Erythroblast (primary cell): ENCODE measurements around the gene C1QTNF8.

Source experiments
- DNase-seq, 2 experiments: peaks; one replicate each; lab custom pipeline; 2025; lab: John Stamatoyannopoulos, UW
- GATA1 ChIP-seq: IDR thresholded peaks from 2 replicates; pipeline ENCODE4 v1.6.1; 2011; ENCODE audit warnings: low read depth, mild to moderate bottlenecking, control low read depth, low read length, moderate library complexity
- POLR2A ChIP-seq: IDR thresholded peaks from 2 replicates; pipeline ENCODE4 v1.6.1; 2011; ENCODE audit warnings: mild to moderate bottlenecking, low read length

The C1QTNF8 gene

DNA sequence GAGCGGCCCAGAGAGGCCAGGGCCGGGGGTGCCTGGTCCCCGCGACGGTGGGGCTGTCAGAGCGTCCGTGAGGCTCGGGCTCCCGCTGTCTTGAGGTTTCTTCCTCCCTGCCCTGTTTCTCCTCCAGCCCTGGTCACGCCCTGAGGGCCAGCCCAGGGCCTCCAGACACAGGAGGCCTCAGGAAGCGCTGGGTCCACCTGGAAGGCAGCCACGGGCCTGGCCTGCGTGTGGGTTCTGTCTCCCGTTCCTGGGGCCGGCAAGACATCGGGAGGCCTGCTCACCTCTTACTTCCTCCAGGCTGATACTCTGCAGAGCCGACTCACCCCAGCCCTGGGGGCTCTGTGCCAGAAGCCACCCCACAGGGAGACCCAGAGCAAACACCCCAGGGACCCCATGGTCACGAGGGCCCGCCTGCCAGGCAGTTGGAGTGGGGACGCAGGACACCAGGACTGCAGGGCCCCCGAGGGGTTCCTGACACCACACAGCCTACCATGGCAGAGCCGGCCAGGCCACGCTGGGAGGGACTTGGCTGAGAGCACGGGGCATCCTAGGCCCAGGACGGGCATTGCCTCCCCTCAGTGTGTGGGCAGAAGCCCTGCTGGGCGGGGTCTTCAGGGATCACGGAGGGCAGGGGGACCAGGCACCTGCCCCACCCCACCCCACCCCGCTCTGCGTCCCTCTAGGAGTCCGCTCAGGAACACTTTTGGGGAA is 37.9 kb upstream of the C1QTNF8 start:
- no peak for TF ChIP-seq POLR2A
- TF ChIP-seq GATA1: no peak
- no peak for DNase-seq

DNA sequence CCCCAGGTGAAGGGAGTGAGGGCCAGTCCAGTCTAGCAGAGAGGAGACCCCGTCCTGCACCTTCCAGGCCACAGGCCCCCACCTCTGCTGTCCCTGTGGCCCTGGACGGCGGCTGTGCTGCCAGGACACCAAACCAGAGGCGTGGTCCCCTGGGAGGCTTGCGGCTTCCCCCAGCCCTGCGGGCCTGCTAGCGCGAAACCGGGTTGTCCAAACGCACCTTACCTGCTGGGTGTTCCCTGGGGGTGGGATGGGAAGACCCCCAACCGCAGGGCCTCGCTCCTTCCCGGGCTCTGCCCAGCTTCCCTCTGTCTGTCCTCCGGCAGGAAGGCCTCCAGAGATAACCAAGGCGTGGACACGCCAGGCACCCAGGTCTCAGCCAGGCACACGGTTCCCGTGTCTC is 37.2 kb upstream of the C1QTNF8 start:
- no peak for TF ChIP-seq GATA1
- no peak for TF ChIP-seq POLR2A
- DNase-seq: no peak

DNA sequence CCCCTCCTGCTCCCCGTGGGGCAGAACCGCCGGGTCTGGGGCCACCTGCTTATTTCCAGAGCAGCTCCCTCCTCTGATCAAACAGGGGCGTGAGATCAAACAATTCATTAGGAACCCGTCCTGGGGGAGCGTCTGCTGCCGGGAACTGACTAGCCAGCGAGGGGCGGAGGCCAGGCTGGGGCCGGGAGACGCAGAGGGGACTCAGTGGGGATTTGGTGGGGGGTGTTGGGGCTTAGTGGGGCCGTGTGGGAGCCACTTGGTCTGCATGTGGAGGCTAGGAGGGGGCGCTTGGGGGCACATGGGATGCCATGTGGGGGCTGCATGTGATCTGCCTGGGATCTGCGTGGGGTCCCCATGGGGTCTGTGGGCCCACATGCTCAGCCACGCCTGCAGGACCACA is 36.4 kb upstream of the C1QTNF8 start:
- no peak for TF ChIP-seq GATA1
- TF ChIP-seq POLR2A: no peak
- DNase-seq: no peak

DNA sequence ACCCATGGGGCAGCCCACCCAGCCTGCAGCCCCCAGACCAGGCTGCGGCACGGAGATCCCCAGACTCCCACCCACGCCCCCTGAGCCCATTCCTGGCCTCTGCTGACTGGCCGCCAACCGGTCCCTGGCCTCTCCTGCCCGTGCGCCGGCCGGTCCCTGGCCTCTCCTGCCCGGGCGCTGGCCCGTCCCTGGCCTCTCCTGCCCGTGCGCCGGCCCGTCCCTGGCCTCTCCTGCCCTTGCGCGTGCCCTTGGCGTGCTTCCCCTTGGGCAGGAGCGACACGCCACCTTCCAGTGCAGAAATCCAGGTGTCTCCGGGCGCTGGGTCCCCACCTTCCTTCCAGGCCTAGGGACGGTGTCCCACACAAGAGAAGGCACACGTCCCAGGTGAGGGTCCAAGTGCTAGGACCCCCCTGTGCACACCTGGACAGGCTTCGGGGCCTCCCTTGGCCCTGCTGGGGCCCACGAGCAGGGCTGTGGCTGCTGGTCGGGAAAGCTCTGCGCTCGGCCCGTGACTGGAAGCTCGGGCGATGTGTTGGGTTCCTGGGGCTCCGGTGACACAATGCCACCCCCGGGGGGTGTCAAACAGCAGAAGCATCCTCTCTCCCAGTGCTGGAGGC is 35.4 kb upstream of the C1QTNF8 start:
- DNase-seq: no peak
- TF ChIP-seq POLR2A (no peak), GATA1 (no peak)

DNA sequence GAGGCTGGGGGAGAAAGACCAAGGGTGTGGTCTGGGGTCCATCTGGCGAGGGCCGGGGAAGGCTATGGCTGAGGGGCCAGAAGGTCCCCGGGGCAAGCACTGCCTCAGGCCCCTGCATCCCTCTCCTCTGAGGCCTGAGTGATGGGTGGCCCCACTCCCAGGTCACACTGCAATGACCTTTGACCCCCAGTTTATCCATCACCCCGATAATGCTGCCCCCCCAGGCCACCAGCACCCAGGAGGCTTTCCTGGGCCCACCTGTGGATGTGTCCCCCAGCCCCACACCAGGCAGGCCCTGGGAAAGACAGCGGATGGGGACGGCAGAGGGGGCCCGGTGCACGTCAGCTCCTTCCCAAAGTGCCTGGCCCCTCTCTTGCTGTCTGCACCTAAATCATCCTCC is 34.3 kb upstream of the C1QTNF8 start:
- DNase-seq: no peak
- TF ChIP-seq POLR2A: no peak
- no peak for TF ChIP-seq GATA1

DNA sequence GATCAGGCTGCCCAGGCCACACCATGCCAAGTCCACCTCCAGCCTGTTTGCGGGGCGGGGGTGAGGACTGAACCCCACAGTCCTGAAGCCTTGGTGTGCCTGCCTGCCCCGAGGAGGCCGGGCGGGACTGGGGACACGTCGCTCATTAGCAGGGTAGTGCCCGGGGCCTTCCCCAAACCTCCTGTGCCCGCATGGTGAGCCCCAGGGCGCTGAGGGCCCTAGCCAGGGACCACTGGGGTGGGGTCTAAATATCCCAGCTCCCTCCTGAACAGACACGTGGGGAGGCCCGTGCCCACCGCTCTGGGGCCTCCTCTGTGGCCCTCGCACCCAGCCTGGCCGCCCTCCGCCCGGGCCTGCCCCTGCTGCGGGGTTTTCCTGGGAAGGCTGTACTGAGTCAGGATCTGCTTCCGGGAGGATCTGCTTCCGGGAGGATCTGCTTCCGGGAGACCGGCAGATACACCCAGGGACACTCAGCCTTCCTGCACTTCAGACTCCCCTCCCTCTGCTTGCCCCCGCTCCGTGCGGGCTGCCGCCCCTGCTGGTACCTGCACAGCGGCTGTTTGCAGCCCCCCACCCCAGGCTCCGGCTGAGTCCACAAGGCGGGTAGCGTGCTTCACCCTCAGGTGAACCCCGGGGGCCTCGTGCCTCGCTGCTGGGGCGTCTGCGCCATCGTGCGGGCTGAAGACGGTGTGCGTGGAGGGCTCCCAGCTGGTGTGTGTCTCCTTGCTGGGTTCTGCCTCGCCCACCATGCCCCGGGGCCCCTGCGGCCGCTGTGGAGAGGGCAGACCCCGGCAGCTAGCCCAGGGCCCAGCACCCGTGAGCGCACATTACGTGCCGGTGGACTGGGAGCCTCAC is 33.3 kb upstream of the C1QTNF8 start:
- TF ChIP-seq GATA1: no peak
- TF ChIP-seq POLR2A: no peak
- DNase-seq: no peak

DNA sequence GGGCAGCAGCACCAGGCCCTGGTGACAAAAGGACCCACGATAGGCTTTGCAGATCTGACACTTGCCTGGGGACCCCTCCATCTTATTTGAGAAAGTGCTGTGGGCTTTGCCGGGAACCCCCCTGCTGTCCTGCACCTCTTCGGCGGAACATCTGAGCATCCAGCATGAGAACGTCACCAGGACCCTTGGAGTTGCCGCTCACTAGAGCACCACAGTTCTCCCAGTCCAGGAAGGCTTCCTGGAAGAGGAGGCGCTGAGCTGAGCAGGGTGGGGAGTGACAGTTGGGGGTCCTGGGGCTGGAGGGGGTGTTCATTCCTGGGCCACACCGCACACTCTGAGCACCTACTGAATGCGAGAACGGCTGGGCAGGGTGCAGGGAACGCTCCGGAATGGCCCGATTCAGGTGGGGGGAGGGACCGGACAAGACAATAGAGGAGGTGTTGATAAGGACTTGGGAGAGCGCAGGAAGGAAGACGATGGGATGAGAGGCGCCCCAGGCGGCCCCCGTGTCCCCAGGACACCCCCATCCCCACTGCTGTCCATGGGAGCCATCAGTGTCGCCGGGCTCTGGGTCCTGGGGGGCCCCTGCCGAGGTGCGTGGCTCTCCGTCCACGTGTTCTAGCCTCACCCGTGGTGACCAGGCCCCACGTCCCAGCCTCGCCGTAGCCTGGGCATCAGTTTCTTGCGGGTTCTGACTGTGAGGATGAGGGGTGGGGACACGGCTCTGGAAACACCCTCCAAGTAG is 32.1 kb upstream of the C1QTNF8 start:
- no peak for TF ChIP-seq GATA1
- no peak for TF ChIP-seq POLR2A
- no peak for DNase-seq

DNA sequence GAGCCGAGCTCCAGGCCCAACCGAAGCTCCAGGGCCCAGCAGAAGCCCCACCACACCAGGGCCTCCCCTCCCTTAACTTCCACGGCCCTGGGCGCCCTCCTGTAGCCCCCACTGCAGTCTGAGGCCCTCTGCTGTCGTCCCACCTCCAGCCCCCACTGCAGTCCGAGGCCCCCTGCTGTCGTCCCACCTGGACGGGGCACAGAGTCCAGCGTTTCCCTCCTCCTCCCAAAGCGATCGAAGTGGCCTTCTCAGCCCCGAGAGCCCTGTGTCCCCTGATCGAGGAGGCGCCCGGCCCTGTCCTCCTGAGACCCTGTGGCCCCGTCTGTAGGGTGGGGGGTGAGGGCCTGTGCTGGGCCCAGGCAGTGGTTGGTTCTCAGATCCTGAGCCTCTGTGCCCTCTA is 31.1 kb upstream of the C1QTNF8 start:
- no peak for TF ChIP-seq POLR2A
- no peak for TF ChIP-seq GATA1
- DNase-seq: no peak

DNA sequence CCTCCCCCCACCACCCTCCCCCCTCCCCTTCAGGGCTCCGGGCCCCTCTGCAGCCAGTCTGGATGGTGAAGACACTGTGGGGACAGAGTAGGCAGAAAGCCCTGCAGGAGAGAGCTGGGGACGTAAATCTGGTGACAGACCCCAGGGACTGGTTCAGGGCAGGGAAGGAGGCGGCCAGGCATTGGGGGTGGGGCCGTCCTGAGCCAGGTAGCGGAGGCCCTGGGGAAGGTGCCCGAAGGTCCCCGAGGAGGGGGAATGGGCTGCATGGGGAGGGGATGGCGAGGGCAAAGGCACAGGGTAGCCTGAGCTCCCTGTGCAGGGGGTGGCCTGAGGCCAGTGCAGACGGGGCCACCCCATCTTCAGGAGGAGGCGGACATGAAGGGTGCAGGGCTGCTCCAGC is 30.5 kb upstream of the C1QTNF8 start:
- DNase-seq: no peak
- no peak for TF ChIP-seq POLR2A
- TF ChIP-seq GATA1: no peak

DNA sequence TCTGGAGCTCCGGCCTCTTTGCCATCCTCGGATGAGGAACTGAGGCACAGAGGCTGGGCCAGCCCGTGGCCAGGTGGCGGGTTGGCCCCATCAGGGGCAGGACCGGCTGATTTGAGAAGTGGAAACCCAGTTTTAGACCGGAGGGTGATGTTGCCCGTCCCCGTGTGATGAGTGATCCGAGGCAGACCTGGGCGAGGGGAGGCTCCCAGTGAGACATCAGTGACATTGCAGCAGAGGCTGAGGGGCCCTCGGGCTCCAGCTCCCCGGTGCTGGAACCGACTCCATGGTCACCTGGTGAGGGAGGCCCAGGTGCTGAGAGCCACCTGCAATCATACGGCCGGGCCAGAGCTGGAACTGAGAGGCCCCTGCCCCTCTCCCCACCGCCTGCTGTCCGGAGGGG is 30.0 kb upstream of the C1QTNF8 start:
- DNase-seq: no peak
- TF ChIP-seq POLR2A: no peak

DNA sequence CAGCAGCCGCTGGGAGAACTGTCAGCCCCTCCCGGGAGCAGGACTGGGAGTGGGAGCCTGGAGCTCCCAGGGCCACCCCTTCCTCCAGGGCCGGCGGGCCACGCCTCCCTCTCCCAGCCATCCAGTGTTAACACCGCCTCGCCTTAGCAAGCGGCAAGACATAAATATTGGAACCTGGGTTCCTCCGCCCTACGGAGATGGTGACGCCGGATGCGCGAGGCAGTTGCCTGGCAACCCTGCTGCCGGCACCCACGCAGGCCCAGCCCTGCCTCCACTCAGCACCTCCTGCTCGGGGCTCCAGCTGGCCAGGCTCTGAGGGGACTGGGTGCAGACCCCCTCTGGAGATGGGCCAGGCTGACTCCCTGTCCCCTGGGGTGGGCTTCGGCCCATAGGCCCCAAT is 29.4 kb upstream of the C1QTNF8 start:
- TF ChIP-seq GATA1 (no peak), POLR2A (no peak)
- no peak for DNase-seq

DNA sequence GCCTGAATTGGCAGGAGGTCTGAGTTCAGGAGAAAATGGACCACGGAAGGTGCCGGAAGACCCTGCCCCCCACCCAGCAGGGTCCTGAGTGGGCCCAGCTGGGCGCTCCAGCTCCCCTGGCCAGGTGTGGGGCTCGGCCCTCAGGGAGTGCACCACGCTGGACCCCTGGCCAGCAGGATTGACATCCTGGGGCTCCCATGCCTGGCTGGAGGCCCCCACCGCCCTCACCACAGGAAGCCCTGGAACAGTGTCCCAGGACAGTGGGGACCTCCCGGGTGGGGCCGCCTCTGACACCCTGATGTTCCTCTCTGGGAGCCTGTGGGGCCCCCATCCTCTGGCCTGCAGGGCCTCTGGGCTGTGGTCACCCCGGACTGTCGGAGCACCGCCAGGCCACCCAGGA is 28.8 kb upstream of the C1QTNF8 start:
- no peak for DNase-seq
- no peak for TF ChIP-seq POLR2A
- no peak for TF ChIP-seq GATA1

DNA sequence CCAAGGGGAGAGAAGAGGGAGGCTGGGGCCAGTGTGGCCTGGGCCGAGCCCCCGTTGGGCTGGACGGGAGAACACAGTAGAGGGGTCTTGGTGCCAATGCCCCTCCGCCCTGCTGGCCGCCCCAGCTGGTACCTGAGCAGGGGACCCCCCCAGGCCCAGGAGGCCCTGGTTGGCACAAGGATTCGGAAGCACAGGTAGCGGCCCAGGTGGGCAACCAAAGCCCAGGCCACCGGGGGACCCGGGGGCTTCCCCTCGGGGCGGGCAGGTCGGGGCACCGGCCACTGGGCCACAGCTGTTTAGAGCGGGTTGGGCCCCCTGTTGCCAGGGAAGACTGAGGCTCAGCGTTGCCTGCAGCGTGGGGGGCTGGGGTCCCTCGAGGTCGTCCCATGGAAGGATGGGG is 28.2 kb upstream of the C1QTNF8 start:
- DNase-seq: no peak
- TF ChIP-seq POLR2A (no peak), GATA1 (no peak)

DNA sequence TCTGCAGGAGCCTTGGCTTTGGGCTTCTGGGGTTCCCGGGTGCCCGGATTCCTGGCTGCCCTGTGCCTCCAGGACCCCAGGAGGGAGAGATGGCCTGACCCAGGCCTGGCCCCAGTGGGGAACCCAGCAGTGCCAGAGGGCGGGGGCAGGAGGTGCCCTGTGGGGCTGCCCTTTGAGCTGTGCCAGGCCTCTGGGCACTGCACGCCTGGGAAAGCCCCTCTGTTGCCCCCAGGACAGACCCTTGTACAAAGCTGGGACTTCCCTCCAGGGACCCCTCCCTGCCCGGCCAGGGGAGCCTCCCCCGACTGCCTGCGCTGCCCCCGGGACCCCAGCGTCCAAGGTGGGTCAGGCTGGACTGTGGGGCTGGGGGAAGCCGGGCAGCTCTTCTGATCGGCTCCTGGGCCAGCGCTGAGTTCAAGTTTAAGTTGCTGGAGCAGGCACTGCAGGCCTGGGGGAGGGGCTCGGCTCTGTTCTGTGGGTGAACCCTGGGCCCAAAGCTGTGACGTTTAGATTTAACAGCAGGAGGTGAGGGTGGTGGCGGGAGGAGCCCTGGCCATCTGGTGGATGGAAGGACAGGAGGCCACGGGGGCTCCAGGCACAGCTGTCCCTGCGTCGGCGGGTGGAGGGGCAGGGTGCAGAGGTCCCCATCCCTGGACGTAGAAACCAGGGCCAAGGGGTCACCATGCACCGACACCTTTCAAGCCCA is 27.6 kb upstream of the C1QTNF8 start:
- no peak for DNase-seq
- no peak for TF ChIP-seq GATA1
- TF ChIP-seq POLR2A: no peak
